Chondrocyte (in vitro differentiated cells): ENCODE data around the gene JAKMIP1. TPM values are rescaled to one million over a fixed set of nuclear protein-coding genes. Genes with fewer than 3 reads are reported as not detected.

Source experiments
- DNase-seq: peaks from one replicate; pipeline ENCODE4 v3.0.0; 2021; ENCODE audit warnings: mixed read lengths, low spot score
- H3K27ac Mint-ChIP-seq: one replicate; pipeline ENCODE4 v1.8.0; 2021; ENCODE audit warnings: mild to moderate bottlenecking, moderate library complexity, mixed read lengths; ENCODE audit not compliant: unreplicated experiment
- H3K27me3 Mint-ChIP-seq: 2 replicates; pipeline ENCODE4 v1.8.0; 2021; ENCODE audit warnings: low read depth, mixed read lengths
- H3K36me3 Mint-ChIP-seq: 2 replicates; pipeline ENCODE4 v1.8.0; 2021; ENCODE audit warnings: low read depth, mixed read lengths
- H3K4me1 Mint-ChIP-seq: 2 replicates; pipeline ENCODE4 v1.8.0; 2021; ENCODE audit warnings: low read depth, mild to moderate bottlenecking, mixed read lengths
- H3K4me3 Mint-ChIP-seq: one replicate; pipeline ENCODE4 v1.8.0; 2021; ENCODE audit warnings: mild to moderate bottlenecking, moderate library complexity, mixed read lengths; ENCODE audit not compliant: unreplicated experiment
- H3K9me3 Mint-ChIP-seq: 2 replicates; pipeline ENCODE4 v1.8.0; 2021; ENCODE audit warnings: low read depth, mixed read lengths
- CTCF ChIP-seq: fragments of 200-600 bp; sonication (generic); IDR thresholded peaks from 2 replicates; pipeline ENCODE4 v1.5.0; 2021; ENCODE audit warnings: antibody characterized with exemption, mild to moderate bottlenecking, moderate library complexity
- total RNA-seq: library from RNA; stranded (reverse); gene quantifications from 3 replicates; pipeline ENCODE4 v1.2.1, GENCODE V29; 2021

Gene JAKMIP1
- total RNA-seq, 1 donor from 2014 or later = 0.10 TPM

DNA sequence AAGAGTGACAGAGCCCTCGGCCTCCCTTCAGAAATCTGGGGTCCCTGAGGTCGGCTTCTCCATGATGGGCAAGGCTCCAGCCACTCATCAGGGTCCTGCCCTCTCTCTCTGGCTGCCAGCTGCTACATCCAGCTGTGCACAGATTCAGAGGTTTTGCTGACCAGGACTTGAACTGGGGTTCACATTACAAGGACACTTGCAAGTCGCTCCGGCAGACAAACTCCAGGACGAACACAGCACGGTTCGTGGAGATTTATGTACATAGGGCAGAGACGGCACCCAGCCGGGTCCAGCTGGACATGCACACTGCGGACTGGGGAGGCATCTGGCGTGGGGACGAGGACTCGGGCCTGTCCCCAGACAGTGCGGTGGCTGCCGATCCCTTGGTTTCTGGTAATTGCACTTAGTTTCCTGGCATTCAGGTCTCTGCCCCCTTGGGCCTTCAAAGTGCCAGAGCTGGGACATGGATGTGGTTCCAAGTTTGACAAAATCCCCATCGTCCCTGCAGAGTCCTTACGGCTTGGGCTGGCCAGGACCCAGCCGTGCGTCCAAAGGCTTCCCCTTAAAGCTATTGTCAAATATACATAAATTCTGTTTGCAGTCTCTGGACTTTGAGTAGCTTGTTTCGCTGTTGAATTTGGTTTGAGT is 175.9 kb downstream of the JAKMIP1 start:
- peaks cover 43% of the 10 kb centered on the region for H3K27me3 Mint-ChIP-seq
- DNase-seq = peak; percentile 77

GRCh38 chr4:6023731-6024130 is 176.6 kb downstream of the JAKMIP1 start:
- no peak for DNase-seq
- H3K9me3 Mint-ChIP-seq = no peaks in the 10 kb centered on the region
- peaks cover 39% of the 10 kb centered on the region for H3K27me3 Mint-ChIP-seq
- no peak for TF ChIP-seq CTCF
- H3K36me3 Mint-ChIP-seq = no peaks in the 10 kb centered on the region
- H3K4me1 Mint-ChIP-seq = no peaks in the 10 kb centered on the region
- no peak overlapping the region for H3K27ac Mint-ChIP-seq
- no peak overlapping the region for H3K4me3 Mint-ChIP-seq

More for the DNA sequence above, 175.9 kb downstream of the JAKMIP1 start:
- no peak for TF ChIP-seq CTCF
- H3K4me1 Mint-ChIP-seq = no peaks in the 10 kb centered on the region
- no peak overlapping the region for H3K4me3 Mint-ChIP-seq
- H3K36me3 Mint-ChIP-seq = no peaks in the 10 kb centered on the region
- no peaks in the 10 kb centered on the region for H3K9me3 Mint-ChIP-seq
- no peak overlapping the region for H3K27ac Mint-ChIP-seq

- no peak overlapping the region for H3K27ac Mint-ChIP-seq
- H3K36me3 Mint-ChIP-seq = no peaks in the 10 kb centered on the region
- no peaks in the 10 kb centered on the region for H3K9me3 Mint-ChIP-seq
- TF ChIP-seq CTCF = no peak
- peaks cover 44% of the 10 kb centered on the region for H3K27me3 Mint-ChIP-seq
- no peaks in the 10 kb centered on the region for H3K4me1 Mint-ChIP-seq
- peak; percentile 89 for DNase-seq
- no peak overlapping the region for H3K4me3 Mint-ChIP-seq
These were observed 177.6 kb downstream of the JAKMIP1 start for GRCh38 chr4:6022607-6023288.

GRCh38 chr4:6021831-6022606 is 178.3 kb downstream of the JAKMIP1 start:
- Mint-ChIP-seq H3K36me3 (no peaks in the 10 kb centered on the region), H3K27me3 (peaks cover 50% of the 10 kb centered on the region), H3K27ac (no peak overlapping the region), H3K4me1 (no peaks in the 10 kb centered on the region), H3K9me3 (no peaks in the 10 kb centered on the region), H3K4me3 (no peak overlapping the region)
- no peak for TF ChIP-seq CTCF
- peak; percentile 72 for DNase-seq

DNA sequence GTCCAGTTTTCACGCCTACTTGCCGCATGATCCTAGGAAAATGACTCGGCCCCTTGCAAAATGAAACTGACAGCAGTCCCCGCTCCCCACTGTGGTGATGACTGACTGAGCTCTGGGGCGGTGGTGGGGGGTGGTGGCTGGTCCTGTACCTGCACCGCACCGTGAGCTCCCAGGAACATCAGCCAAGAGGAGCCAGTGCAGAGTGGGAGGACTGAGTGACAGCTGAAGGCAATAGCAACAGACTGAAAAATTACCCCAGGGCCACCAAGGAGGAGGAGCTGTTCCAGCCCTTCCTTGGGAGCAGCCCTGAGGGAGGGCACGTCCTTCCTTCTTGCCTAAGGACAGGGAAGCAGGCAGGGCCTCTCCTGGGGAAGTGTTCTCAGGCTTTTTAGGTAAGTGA is 179.7 kb downstream of the JAKMIP1 start:
- Mint-ChIP-seq H3K4me3 (no peak overlapping the region), H3K9me3 (no peaks in the 10 kb centered on the region), H3K27me3 (peaks cover 48% of the 10 kb centered on the region)

More for the DNA sequence above, 179.7 kb downstream of the JAKMIP1 start:
- Mint-ChIP-seq H3K4me1 (no peaks in the 10 kb centered on the region), H3K36me3 (no peaks in the 10 kb centered on the region), H3K27ac (no peak overlapping the region)
- TF ChIP-seq CTCF = no peak
- peak; percentile 41 for DNase-seq
